ENCODE data around the gene TTC39C.

GRCh38 chr18:24118750-24119577, 104.4 kb downstream of the TTC39C start:
- TF ChIP-seq CTCF (IDR thresholded peaks at IDR 0.05) (peak; percentile 87), ZFX (IDR thresholded peaks at IDR 0.05; ENCODE audit: borderline replicate concordance) (no peak)

Measured in 22Rv1 (cell line).